GM23248 (cell line): ENCODE results near the gene CCDC85C. TPM values are rescaled to one million over a fixed set of nuclear protein-coding genes. Genes with fewer than 3 reads are reported as not detected.

Experiments
- DNase-seq: peaks from one replicate; pipeline ENCODE4 v3.0.0-alpha.2; 2015
- H2AFZ ChIP-seq: fragments of 200-600 bp; sonication (generic); 2 replicates; pipeline ENCODE4 v1.6.1; 2016; ENCODE audit warnings: antibody characterized with exemption
- H3F3A ChIP-seq: fragments of 200-600 bp; sonication (generic); 2 replicates; pipeline ENCODE4 v1.6.1; 2016; ENCODE audit warnings: mild to moderate bottlenecking, antibody characterized with exemption, mixed run types; ENCODE audit not compliant: insufficient read depth
- H3K27ac ChIP-seq: fragments of 200-600 bp; sonication (generic); 2 replicates; pipeline ENCODE4 v1.5.1; 2016; ENCODE audit warnings: mild to moderate bottlenecking
- H3K27me3 ChIP-seq: fragments of 200-600 bp; sonication (generic); replicated peaks from 2 replicates; pipeline ENCODE4 v1.6.1; 2016; ENCODE audit warnings: mild to moderate bottlenecking; ENCODE audit not compliant: insufficient read depth
- H3K36me3 ChIP-seq: fragments of 200-600 bp; sonication (generic); 2 replicates; pipeline ENCODE4 v1.6.1; 2016; ENCODE audit warnings: low read depth, mild to moderate bottlenecking
- H3K4me1 ChIP-seq: fragments of 200-600 bp; sonication (generic); 2 replicates; pipeline ENCODE4 v1.6.1; 2016; ENCODE audit warnings: mild to moderate bottlenecking; ENCODE audit not compliant: insufficient read depth
- H3K4me2 ChIP-seq: fragments of 200-600 bp; sonication (generic); one replicate; pipeline ENCODE4 v1.6.1; 2016; ENCODE audit warnings: mild to moderate bottlenecking; ENCODE audit not compliant: unreplicated experiment
- H3K4me3 ChIP-seq: fragments of 200-600 bp; sonication (generic); 2 replicates; pipeline ENCODE4 v1.5.1; 2016; ENCODE audit warnings: mild to moderate bottlenecking
- H3K79me2 ChIP-seq: fragments of 200-600 bp; sonication (generic); 2 replicates; pipeline ENCODE4 v1.6.1; 2016; ENCODE audit warnings: mild to moderate bottlenecking; ENCODE audit not compliant: insufficient read depth
- H3K9ac ChIP-seq: fragments of 200-600 bp; sonication (generic); 2 replicates; pipeline ENCODE4 v1.6.1; 2016; ENCODE audit warnings: mild to moderate bottlenecking
- H3K9me2 ChIP-seq: fragments of 200-600 bp; sonication (generic); 2 replicates; pipeline ENCODE4 v1.6.1; 2016; ENCODE audit warnings: mixed run types, mild to moderate bottlenecking, moderate library complexity; ENCODE audit not compliant: insufficient read depth
- H3K9me3 ChIP-seq: fragments of 200-600 bp; sonication (generic); one replicate; pipeline ENCODE4 v1.6.1; 2017; ENCODE audit warnings: low read depth
- H4K20me1 ChIP-seq: fragments of 200-600 bp; sonication (generic); 2 replicates; pipeline ENCODE4 v1.6.0; 2016; ENCODE audit not compliant: insufficient read depth
- EZH2 ChIP-seq: fragments of 200-600 bp; sonication (generic); IDR thresholded peaks from 2 replicates; pipeline ENCODE4 v1.6.1; 2018; ENCODE audit warnings: antibody characterized with exemption, mild to moderate bottlenecking; ENCODE audit not compliant: insufficient read depth, poor library complexity, severe bottlenecking
- EZH2phosphoT487 ChIP-seq: fragments of 200-600 bp; sonication (generic); IDR thresholded peaks from 2 replicates; pipeline ENCODE4 v1.6.1; 2018; ENCODE audit warnings: antibody characterized with exemption, moderate library complexity, mild to moderate bottlenecking, low read depth; ENCODE audit not compliant: insufficient read depth
- WGBS, 2 experiments: methylation state at CpG; one replicate each; pipeline ENCODE4 v1.1.6; 2015 to 2017; ENCODE audit warnings: low lambda C conversion rate in 2 of 2, low coverage in 1 of 2; ENCODE audit errors: missing lambda C conversion rate in 2 of 2; 5-methylcytosine and 5-hydroxymethylcytosine counted together
- in situ Hi-C: fragments of 300-500 bp; cut with MboI; formaldehyde crosslinking; loops from 2 replicates; pipeline ENCODE4 v1.15.0; 2020
- polyA plus RNA-seq: library from polyadenylated mRNA; unstranded; fragments of >200 nt; fragmentation: Nextera tagmentation; extraction: Ambion mirVana; gene quantifications from 2 replicates; pipeline ENCODE4 v1.2.1, GENCODE V29; 2016
- total RNA-seq: library from RNA; depleted of rRNA; stranded (reverse); fragments of >200 nt; shearing (Covaris generic); gene quantifications from 2 replicates; pipeline ENCODE4 v1.2.3, GENCODE V29; 2014

The CCDC85C gene
- total and polyA plus RNA-seq, 2 experiments from 2014 or later: 0.68 to 11.0 TPM

- Histone ChIP-seq H3K36me3 (no peaks in the 10 kb centered on the region), H3K4me1 (peaks cover 29% of the 10 kb centered on the region), H3K9me3 (no peaks in the 10 kb centered on the region), H3F3A (no peaks in the 10 kb centered on the region), H3K27me3 (no peaks in the 10 kb centered on the region), H3K79me2 (peaks cover 7% of the 10 kb centered on the region; the same call in 1 of the 2 replicates), H2AFZ (no peak overlapping the region), H3K4me2 (no peak overlapping the region), H3K9ac (no peak overlapping the region), H3K9me2 (no peaks in the 10 kb centered on the region), H3K27ac (no peak overlapping the region), H4K20me1 (no peaks in the 10 kb centered on the region), H3K4me3 (no peak overlapping the region)
- TF ChIP-seq EZH2 (no peak), EZH2phosphoT487 (no peak)
- in situ Hi-C loops: no loop called here
- 52 to 70% methylated on average over 8 of the region's 8 CpGs for WGBS, 2 experiments
- DNase-seq: peak; percentile 60
Measured at GRCh38 chr14:99535448-99535847, 68.6 kb downstream of the CCDC85C start.

DNA sequence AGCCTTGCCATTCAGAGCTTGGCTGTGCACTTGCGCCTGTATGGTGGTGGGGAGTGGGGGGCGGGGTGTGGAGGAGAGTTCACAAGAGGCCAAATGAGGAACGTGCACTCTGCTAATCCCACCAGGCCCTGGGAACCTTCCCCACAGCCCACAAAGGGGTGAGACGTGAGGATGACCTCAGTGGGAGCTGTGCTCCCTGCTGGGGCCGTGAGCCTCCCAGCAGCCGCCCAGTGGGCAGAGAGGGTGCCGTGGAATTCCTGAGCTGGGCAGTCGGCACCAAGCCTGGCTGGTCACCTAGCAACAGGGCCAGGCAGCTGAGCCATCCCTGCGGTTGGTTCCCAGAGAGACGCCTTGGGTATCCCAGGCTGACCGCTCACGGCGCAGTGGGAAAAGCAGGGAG is 69.1 kb downstream of the CCDC85C start:
- Histone ChIP-seq H3K4me3 (no peak overlapping the region), H3K9ac (no peak overlapping the region), H4K20me1 (no peaks in the 10 kb centered on the region), H3K4me1 (peaks cover 29% of the 10 kb centered on the region), H3K4me2 (no peak overlapping the region), H2AFZ (no peak overlapping the region), H3K9me2 (no peaks in the 10 kb centered on the region), H3K9me3 (no peaks in the 10 kb centered on the region), H3K27ac (no peak overlapping the region), H3F3A (no peaks in the 10 kb centered on the region), H3K27me3 (no peaks in the 10 kb centered on the region), H3K79me2 (peaks cover 7% of the 10 kb centered on the region; the same call in 1 of the 2 replicates), H3K36me3 (no peaks in the 10 kb centered on the region)
- 76 to 77% methylated on average over 13 of the region's 13 CpGs for WGBS, 2 experiments
- TF ChIP-seq EZH2 (no peak), EZH2phosphoT487 (no peak)
- in situ Hi-C loops: no loop called here
- DNase-seq: no peak

GRCh38 chr14:99534333-99534732 is 69.7 kb downstream of the CCDC85C start:
- Histone ChIP-seq H3K9ac (no peak overlapping the region), H3K27ac (no peak overlapping the region), H3K4me1 (peaks cover 29% of the 10 kb centered on the region), H3K4me3 (no peak overlapping the region), H3K4me2 (no peak overlapping the region), H3K79me2 (peaks cover 7% of the 10 kb centered on the region; the same call in 1 of the 2 replicates), H3K36me3 (no peaks in the 10 kb centered on the region), H2AFZ (no peak overlapping the region), H3F3A (no peaks in the 10 kb centered on the region), H3K9me3 (no peaks in the 10 kb centered on the region), H3K27me3 (no peaks in the 10 kb centered on the region), H4K20me1 (no peaks in the 10 kb centered on the region), H3K9me2 (no peaks in the 10 kb centered on the region)
- TF ChIP-seq EZH2phosphoT487 (no peak), EZH2 (no peak)
- 93 to 94% methylated on average over 6 of the region's 6 CpGs for WGBS, 2 experiments
- no peak for DNase-seq
- in situ Hi-C loops: no loop called here

DNA sequence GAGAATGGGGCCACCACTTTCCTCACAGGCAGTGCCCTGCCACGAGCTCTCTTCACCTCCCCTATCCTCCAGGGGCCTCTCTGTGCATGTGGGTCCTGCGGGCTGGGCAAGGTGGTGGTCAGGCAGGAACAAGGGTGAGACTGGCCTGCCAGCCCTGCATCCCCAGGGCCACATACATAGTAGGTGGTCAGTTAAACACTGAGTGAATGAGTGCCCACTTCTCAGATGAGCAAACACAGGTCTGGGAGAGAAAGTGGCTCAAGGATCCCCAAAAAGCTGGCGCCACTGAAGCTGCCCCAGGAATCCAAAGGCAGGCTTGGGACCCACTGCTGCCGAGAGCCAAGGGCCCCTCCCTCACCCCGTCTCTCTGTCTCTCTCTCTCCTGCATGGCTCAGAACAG is 71.7 kb downstream of the CCDC85C start:
- Histone ChIP-seq H3K27me3 (no peaks in the 10 kb centered on the region), H3K36me3 (no peaks in the 10 kb centered on the region), H3K9ac (no peak overlapping the region), H2AFZ (no peak overlapping the region), H3K27ac (no peak overlapping the region), H3K4me1 (peaks cover 22% of the 10 kb centered on the region), H3K4me2 (no peak overlapping the region), H3K9me2 (no peaks in the 10 kb centered on the region), H3K9me3 (no peaks in the 10 kb centered on the region), H3F3A (no peaks in the 10 kb centered on the region), H4K20me1 (no peaks in the 10 kb centered on the region), H3K79me2 (peaks cover 7% of the 10 kb centered on the region; the same call in 1 of the 2 replicates), H3K4me3 (no peak overlapping the region)
- in situ Hi-C loops: no loop called here
- TF ChIP-seq EZH2 (no peak), EZH2phosphoT487 (no peak)
- no peak for DNase-seq
- WGBS, 2 experiments: 74 to 79% methylated on average over 5 of the region's 5 CpGs
